Measurements from ENCODE around the gene RNF151.

DNA sequence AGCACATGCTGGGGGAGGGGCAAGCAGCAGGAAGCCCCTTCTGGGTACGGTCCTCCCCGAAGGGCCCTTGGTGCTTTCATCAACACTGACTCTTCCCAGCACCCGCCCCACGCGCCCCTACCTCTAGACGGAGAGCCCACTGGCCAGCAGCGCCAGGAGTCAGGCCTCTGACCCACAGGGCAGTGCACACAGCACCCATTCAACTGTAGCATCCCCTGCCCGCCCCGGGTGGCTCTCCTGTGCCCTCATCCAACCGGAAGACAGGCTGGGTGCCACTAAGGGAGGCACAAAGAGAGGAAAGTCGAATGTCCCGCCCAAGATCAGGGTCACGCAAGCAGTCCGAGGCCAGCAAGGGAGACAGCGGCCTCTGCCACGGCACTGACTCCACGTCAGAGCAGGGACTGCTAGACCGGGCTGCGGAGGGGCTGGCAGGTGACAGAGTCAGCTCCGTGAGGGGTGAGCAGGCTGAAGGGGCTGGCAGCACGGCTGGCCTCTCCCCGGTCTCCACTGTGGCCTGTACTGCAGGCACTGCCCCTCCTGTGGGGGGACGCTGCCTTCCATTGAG is 33.5 kb upstream of the RNF151 start:
- TF ChIP-seq, protein P1, sequence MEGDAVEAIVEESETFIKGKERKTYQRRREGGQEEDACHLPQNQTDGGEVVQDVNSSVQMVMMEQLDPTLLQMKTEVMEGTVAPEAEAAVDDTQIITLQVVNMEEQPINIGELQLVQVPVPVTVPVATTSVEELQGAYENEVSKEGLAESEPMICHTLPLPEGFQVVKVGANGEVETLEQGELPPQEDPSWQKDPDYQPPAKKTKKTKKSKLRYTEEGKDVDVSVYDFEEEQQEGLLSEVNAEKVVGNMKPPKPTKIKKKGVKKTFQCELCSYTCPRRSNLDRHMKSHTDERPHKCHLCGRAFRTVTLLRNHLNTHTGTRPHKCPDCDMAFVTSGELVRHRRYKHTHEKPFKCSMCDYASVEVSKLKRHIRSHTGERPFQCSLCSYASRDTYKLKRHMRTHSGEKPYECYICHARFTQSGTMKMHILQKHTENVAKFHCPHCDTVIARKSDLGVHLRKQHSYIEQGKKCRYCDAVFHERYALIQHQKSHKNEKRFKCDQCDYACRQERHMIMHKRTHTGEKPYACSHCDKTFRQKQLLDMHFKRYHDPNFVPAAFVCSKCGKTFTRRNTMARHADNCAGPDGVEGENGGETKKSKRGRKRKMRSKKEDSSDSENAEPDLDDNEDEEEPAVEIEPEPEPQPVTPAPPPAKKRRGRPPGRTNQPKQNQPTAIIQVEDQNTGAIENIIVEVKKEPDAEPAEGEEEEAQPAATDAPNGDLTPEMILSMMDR (IDR thresholded peaks at IDR 0.05), result no peak
- no peak for TF ChIP-seq POLR2A (IDR thresholded peaks at IDR 0.05)

Measured in right lobe of liver (tissue), 4 donors.